HG03095 (cell line): ENCODE data around the gene TCHP.

Source experiments
- ATAC-seq: cut with Tn5 transposase; IDR thresholded peaks from one replicate; pipeline ENCODE4 v1.9.1; 2021; ENCODE audit warnings: moderate library complexity; ENCODE audit not compliant: unreplicated experiment

TCHP gene

DNA sequence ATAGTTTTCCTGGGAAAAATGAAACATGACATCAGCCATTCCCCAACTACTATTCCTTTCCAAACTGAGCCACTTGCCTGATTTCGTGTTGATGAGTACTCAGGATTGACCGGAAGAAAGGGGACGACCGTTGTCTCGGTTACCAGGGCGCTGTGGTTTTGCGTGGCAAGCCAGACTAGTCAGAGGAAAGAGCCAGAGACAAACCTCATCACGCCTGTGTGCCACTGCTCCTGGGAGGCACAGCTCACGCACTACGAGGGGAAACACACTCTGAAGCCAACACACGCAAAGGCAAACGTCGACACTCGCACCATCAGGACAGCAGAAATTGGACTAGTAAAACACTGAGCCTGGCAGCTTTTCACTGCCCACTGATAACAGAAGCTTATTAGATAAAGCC, 61.1 kb downstream of the TCHP start:
- ATAC-seq, result no peak

DNA sequence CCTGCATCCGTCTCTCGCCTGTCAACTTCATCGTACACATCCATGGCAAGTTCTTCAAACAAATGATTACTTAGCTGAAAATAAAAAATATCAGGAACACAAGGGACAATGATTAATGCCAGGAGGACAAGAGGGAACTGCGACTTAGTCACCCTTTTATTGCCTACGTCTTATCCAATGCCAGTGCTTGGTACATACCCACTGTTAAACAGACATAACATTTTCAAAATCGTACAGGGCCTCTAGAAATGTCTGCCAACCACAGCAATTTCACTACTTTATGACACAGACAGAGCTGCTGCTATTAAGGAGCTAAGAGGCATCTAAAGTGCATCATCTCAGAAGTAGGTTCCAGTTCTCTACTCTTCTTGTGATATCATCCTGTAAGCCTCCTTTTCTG, 61.5 kb downstream of the TCHP start:
- no peak for ATAC-seq

DNA sequence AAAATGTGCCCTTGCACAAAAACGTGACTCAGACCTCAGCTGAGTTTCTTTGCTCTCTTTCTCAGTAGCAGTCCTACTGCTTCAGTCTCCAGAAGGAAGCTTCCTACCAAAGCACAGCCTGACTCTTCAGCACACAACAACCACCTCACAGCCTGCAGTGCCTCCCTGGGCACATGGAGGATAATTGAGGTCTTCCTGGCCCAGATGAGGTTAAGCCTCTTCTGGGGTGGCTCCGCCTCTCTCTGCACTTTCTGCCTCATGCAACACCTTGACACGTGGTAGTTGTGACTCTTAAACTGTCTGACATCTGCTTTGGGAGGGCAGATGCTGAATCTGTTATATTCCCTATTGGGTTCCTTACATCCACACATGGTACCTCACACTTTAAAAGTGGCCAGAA, 62.3 kb downstream of the TCHP start:
- ATAC-seq, result no peak

DNA sequence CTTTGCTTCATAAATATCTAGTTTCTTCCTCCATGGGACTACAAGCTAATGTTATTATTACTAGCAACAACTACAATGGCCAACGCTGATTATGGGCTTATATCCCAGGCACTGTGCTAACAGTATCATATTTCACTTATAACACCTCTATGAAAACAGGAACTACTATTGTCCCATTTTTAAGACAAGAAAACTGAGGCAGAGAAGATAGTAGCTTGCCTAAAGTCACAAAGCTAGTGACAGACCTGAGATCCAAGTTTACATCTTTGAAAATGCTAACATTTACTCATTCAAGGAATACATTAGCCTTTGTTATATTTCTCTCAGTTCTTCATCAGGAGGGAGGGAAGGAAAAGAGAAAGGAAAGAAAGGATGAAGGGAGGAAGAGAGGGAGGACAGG, 63.3 kb downstream of the TCHP start:
- ATAC-seq, result no peak

DNA sequence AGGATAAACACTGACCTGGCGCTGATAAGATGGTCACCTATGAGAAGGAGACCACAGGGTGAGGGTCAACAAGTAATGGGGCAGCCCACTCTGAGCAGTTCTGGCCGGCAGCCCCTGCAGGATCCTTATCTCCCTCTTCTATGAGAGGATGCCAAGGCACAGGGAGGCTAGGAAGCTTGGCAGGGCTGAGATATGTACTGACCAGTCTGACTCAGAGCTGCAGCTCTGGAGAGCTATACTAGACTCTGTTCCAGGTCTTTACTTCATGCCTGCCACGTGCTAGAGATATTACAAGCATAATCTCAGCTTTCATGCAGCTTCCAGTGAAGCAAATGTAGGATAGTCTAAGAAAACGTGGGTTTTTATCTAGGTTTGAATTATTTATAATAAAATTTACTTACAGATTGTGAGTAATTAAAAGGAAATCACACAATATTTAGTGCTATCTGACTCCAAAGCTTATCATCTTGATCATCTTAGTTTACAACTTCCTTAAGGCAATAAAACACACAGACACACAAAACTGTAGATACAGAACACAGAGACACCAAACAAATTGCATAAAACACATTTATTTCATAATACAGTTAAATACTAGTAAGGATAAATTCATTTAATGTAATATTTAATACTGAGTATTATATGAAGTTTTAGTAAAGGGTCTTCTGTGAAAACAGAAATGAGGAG, 63.8 kb downstream of the TCHP start:
- ATAC-seq, result no peak

DNA sequence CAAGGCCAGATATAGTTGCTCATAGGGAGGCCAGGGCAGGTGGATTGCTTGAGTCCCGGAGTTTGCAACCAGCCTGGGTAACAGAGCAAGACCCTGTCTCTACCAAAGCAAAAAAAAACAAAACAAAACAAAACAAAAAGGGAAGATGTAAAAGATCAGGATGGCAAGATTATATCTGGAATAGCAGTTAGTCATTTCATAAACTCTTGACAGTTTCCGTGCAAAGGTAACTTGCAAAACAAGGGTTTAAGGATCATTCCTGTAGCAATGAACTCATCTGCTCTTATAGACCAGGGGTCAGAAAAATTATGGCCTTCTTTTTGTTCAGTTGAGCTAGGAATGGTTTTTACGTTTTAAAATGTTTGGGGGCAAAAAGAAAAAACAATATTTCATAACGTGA, 66.5 kb downstream of the TCHP start:
- no peak for ATAC-seq

DNA sequence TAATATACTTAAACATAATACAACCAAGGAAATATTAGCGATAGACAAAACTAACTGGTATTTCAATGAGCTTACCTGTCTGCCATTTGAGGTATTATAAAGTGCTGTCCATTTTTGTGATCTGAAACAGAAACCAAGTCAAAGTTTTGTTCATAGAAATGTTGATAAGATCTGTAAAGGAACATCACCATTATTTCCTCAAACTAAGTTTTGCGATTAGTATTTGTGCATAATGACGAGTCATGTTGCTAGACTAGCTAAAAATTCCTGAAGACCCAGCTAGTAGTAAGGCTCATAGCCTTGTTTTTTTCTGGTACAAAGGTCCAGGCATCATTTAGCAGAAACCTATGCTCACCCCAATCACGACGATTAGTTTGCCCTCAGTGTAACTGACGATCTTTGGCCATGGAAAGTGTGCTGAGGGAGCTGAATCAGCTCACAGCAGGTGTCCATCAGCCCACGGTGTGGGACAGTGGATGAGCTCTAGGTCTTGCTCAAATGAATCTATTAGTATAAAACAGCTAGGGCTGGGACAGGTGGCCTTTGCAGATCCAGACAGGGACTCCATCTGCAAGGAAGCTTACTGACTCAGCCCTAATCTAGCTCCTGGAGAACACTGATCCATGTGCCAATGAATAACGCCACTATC, 67.4 kb downstream of the TCHP start:
- ATAC-seq, result no peak
